Anterior cingulate cortex (tissue), 58 donors: ENCODE results near the gene CYTH4.
"Not testable (repeated sequence)": the region's sequence is repeated elsewhere in the genome, so short reads cannot be mapped to it uniquely, and the experiment has no call there.

Source experiments
- DNase-seq, 58 donors: peaks; one replicate each; lab custom pipeline; 2025; lab: John Stamatoyannopoulos, UW

The CYTH4 gene

DNA sequence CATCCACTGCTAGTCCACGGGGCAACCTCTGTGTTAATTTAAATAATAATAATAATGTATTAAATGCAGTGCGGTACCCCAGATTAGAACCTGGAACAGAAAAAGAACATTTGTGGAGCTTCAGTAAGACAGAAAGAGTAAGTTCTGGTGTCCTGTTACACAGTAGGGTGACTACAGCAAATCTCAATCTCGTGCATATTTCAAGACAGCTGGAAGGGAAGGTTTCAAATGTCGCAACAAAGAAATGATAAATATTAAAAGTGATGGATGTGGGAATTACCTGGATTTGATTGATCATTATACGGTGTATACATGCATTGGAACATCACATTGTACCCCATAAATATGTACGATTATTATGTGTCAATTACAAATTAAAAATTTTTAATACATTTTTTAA, 36.6 kb upstream of the CYTH4 start:
- DNase-seq = no peak

DNA sequence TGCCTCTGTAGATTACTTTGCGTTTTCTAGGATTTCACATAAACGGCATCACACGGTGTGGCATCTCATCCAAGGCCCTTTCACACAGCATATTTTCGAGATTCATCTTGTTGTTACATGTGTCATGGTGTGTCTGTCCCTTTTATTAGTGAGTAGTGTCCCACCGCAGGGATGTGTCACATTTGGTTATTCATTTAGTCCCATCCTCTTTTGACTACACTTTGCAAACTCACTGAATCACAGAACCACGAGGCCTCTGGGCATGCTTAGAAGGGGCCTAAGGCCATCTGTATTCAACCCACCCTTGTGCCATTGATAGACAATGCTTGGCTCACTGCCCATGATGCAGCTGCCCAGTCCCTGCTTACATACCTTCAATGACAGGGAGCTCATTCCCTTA, 34.1 kb upstream of the CYTH4 start:
- no peak for DNase-seq

DNA sequence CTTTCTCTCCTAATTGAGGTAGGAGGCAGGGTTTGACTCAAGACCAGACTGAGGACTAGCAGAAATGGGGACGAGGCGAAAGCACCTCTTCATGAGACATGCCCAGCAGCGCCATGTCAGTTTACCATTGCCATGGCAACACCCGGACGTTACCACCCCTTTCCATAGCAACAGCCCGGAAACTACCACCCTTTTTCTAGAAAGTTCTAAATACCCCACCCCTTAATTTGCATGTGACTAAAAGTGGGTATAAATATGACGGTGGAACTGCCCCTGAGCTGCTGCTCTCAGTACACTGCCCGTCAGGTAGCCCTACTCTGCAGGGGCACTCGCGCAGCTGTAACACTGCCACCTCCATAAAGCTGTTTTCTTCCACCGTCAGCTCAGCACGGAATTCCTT, 32.3 kb upstream of the CYTH4 start:
- DNase-seq = no peak

DNA sequence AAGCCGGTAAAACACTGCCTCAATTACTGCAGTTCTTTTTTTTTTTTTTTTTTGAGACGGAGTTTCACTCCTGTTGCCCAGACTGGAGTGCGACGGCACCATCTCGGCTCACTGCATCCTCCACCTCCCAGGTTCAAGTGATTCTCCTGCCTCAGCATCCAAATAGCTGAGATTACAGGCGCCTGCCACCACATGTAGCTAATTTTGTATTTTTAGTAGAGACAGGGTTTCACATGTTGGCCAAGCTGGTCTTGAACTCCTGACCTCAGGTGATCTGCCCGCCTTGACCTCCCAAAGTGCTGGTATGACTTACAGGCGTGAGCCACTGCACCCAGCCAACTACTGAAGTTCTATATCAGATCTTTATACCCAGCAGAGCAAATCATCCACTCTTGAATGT, 30.5 kb upstream of the CYTH4 start:
- not testable (repeated sequence) for DNase-seq

DNA sequence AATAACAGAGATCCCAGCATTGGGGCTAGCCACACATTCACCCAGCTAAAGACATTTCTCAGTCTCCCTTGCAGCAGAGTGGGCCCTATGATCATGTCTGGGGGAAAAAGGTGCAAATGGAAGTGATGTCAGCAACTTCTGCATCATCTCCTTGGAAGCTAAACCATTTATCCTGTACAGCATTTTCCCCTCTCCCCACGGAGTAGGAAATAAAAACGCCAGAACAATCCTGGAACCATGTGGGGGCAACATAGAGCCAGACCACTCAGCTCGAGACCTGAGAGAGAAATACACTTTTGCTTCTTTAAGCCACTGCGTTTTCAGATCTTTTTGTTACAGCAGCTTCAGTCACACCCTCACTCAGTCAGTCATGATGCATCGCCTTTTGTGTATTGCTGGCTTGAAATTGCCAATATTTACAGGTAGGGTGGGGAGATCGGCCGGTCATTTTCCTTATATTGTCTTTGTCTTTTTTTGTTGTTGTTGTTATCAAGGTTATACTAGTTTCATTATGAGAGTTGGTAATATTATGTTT, 29.1 kb upstream of the CYTH4 start:
- DNase-seq = no peak

DNA sequence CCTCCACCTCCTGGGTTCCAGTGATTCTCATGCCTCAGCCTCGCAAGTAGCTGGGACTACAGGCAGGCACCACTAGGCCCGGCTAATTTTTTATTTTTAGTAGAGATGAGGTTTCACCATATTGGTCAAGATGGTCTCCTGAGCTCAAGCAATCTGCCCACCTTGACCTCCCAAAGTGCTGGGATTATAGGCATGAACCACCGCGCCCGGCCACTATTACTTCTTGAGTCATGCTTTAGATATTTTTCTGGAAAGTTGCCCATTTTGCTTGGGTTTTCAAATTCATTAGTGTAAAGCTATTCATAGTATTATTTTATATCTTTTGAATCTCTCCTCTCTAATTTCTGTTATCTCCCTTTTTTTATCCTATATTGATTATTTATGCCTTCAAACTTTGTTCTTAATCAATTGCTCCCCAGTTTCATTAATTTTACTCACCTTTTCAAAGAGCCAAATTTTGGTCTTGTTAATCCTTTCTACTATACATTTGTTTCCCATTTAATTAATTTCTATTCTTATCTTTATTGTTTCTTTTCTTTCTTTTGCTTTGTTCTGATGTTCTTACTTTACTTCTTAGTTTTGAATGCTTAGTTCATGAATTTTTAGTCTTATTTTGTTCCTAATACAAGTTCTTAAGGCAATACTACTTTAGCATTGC, 28.0 kb upstream of the CYTH4 start:
- no peak for DNase-seq

DNA sequence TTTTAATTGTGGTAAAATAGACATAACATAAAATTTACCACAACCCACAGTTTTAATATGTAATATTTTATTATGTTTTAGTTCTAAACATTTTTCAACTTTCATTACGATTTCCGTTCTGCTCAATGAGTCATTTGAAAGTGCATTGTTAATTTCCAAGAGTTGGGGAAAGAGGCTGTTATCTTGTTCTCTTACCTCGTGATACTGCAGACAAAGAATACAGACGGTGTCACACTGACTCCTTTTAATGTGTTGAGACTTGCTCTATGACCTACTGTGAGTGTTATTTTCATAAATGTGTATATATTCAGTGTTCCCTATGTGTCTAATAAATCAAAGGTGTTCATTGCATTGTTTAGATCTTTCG, 27.5 kb upstream of the CYTH4 start:
- no peak for DNase-seq

DNA sequence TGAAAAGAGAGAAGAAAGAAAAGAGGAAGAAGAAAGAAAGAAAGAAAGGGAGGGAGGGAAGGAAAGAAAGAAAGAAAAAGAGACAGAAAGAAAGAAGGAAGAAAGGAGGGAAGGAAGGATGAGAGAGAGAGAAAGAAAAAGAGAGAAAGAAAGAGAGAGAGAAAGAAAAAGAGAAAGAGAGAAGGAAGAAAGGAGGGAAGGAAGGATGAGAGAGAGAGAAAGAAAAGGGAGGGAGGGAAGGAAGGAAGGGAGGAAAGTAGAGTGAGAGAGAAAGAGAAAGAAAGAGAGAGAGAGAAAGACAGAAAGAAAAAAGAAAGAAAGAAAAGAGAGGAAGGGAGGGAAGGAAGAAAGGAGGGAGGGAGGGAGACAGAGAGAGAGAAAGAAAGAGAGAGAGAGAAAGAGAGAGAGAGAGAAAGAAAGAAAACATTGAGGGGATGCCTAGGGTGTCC, 26.7 kb upstream of the CYTH4 start:
- no peak for DNase-seq

DNA sequence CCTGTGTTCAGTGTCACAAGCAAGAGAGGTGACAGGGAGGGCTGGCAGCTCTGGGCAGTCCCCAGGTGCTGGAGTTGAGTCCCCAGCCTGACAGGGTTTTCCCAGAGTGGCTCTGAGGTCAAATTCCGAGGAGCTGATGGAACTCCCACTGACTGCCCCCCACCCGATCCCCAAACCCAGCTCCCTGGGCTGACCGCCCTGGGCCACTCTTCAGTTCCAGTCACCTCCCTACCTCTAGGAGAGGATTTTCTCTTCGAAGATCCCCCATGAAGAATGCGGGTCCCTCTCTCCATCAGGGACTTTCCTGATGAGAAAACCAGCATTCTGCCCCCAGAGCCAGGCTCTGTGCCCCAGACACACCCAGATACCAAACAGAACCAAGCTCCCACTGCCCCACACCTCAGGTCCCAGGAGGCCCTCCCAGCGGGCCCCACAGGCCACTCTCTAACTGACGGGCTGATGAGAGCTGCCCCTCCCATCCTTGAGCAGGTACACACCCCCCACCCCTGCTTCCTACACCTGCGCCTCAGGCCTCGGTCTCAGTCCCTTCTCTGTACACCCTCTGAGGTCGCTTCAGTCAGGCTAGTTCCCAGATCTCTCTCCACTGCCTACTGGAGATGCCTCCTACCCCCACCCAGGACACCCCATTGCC, 26.1 kb upstream of the CYTH4 start:
- DNase-seq = no peak

DNA sequence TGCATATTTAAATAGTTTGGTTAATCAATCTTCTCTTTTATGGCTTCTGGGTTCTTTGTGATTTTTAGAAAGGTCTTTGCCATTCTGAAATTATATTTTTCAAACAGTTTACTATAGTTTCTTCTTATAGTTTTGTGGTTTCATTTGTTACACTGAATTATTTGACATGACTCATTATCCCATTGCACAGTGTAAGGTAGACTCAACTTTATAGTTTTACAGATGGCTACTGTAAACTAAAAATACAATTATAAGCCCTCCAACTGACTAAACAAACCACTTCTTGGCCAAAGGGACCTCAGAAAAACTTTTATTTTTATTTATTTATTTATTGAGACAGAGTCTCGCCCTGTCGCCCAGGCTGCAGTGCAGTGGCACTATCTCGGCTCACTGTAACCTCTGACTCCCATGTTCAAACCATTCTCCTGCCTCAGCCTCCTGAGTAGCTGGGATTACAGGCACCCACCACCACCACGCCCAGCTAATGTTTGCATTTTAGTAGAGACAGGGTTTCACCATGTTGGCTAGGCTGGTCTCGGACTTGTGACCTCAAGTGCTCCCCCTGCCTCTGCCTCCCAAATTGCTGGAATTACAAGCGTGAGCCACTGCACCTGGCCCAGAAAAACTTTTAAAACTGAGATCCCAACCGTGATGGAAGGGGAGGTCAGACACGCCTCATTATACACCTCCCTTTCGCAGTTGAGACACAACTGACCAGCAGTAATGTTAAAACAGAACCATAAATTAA, 24.1 kb upstream of the CYTH4 start:
- no peak for DNase-seq

DNA sequence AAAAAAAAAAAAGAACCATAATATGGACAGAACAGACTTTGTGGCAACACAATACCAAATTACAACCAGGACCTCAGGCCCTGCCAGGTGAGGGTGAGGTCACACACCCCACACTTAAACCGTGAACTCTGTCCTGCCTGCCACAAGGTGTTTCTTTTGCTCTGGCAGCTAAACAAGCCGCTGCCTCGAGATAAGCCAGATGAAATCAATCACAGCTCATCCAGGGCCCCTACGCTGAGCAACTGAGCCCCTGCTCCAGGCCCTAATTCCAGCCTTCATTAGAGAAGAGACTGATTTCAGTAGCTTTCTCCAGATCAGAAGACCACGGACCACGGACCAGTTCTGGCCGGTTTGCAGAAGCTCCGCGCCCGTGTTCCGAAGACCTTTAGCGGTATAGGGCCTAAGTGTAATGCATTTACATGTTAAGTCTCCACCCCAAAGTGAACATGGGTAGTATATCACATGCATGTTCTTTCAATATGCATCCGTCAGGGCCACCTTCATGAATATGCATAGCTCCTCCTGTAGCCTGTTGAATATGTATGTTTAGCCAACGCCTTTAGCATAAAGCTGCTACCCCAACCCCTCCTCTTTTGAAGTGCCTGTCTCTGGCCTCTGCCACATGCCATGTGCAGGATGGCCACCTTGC, 23.4 kb upstream of the CYTH4 start:
- no peak for DNase-seq

DNA sequence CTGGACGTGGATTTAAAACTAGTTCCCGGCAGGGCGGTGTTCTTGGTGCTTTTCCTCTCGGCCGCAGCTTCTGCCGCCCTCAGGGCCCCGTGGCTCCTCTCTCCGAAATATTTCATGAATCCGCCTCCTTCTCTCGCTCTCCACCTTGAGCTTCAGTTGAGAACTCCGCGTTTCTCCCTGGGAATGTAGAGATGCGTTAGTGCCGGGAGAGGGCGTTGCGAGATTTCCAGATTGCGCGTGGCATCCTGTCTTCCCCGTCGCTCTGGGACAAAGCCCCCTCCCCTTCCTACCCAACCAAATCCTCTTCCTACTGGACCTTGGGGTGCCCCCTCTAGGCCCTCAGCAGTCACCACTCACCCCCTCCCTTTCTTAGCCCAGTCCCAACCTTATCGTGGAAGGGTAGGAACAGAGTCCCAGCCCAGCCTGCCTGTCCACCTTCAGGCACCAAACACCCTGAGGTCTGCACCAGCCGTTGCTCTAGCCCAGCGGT, 22.7 kb upstream of the CYTH4 start:
- DNase-seq = peak in 9 of 58 donors; percentile 7 to 37 (median 16)

DNA sequence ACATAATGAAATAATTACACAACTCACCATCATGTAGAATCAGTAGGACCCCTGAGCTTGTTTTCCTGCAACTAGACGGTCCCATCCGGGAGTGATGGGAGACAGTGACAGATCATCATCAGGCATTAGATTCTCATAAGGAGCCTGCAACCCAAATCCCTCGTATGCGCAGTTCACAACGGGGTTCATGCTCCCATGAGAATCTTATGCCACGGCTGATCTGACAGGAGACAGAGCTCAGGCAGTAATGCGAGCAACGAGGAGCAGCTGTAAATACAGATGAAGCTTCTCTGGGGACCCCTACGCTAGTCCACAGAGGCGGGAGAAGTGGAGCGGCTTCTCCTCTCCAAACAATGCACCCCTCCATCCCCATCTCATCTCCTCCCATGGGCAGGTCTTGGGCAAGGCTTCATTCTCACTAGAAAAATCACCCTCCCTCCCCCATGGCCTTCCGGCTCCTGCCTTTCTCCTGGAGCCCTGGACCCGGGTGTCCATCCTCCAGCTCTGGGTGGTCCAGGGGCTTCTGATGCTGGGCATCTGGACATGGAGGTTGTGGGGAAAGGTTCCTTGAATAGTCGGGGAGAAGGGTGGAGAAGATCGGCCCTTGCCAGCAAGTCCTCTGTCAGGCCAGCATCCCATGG, 22.0 kb upstream of the CYTH4 start:
- no peak for DNase-seq

DNA sequence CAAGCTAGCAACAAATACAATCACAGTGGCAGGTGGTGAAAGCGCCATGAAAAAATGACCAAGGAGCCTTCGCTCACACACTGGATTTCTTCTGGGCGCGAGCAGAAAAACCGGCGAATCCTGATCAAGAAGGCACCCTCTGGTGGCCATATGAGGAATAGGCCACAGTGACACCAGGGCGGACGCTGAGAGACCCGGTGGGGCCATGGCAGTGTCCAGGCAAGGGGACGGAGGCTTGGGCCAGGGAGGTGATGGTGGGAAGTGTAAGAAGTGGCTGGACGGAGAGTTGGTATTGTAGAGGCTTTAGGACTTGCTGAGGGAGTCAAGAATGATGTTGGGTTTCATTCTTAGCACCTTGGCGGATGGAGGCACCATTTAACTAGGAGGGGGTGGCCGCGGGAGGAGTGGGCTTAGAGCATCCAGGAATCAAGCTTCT, 21.4 kb upstream of the CYTH4 start:
- DNase-seq = peak in 8 of 58 donors; percentile 3 to 39 (median 14)

DNA sequence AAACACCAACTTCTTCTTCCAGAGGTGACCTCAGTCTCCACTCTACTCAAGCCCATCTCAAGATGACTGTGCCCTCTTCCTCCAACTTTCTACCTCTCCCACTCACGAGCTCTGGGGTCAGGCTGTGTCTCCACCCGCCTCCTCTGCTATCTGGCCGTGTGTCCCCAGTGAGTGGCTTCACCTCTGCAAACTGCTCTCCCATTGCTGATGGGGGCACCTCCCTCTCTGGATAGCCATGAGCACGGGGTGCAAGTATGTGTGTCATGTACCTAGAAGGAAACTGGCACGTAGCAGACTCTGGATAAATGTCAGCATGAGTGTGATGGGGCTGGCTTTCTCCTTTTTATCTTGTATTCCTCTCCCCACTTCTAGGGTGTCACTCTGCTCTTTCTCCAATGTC, 20.0 kb upstream of the CYTH4 start:
- DNase-seq = no peak

DNA sequence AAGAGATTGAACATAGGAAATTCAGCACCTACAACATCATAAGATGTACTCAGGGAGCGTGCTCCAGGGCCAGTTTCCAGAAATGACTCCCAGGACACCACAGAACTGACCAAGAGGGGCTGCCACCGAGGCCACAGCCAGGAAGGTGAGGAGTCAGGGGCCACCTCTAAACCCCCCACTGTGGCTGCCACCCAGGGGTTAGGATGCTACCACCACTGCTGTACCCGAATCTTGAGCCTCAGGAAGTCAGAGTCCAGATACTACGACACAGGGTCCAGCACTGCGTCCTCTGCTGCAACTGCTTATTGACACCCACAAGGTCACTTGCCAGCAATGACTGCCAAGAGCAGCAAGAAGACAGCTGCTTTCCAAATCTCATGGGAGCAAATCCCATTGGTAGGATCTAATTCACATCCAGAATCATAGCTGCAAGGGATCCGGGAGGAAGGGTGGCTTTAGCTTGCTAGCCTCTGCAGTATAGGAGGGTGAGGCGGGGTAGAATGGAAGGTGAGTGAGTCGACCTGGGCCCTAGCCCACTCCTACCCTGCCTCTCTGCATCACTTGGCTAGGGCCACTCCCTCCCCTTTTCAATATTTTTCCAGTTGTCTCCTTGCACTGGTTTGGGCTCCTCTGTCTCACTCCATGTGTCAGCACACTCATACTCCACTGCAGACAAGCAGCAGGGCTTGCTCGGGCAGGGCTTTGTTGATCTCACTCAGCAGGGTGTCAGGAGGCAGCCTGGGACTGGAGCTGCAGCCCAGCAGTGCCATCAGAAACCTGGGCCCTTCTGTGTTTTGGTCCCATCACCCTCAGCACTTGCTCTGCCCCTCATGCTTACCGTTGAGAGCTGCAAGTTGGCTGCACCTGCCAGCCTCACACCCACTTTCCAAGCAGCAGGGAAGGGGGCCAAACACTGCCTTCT, 18.1 kb upstream of the CYTH4 start:
- DNase-seq = no peak

DNA sequence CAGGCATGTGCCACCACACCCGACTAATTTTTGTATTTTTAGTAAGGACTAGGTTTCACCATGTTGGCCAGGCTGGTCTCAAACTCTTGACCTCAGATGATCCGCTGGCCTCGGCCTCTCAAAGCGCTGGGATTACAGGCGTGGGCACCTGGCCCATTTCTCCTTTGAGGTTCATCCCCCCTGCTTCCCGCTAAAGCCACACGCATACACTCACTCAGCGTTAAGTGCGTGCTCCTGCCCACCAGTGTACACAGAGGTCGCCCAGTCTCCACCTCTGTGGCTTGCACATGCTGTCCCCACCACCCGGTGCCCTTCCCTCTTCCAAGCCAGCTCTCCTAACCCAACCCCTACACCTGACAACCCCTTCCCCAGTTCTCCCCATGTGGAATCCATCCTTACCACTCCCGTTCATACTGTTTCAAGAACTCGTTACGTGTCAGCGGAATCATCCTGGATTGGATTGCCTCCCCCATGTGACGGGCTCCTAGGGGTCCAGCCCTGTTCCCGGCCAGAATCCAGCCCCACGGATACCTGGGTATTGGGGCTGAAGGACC, 15.7 kb upstream of the CYTH4 start:
- DNase-seq = no peak

DNA sequence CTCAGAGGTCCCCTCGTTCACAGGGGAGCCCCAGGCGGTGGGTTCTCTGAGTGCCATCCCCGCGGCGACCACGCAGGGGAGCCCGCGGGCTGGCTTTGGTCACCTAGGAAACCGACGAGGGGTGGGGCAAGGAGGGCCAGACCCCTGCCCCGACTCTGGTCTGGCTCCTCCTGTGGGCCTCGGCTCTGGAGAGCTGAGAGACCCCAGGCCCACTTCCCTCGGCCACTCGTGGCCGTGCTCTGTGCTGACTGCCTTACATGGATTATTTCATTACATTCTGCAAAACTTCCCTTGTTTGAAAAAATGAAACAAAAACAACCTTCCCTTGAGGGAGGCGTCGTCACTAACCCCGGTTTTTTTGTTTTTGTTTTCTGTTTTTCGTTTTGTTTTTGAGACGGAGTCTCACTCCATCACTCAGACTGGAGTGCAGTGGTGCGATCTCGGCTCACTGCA, 15.1 kb upstream of the CYTH4 start:
- peak in 18 of 58 donors; percentile 5 to 57 (median 24) for DNase-seq
